Measurements from ENCODE around the gene PBOV1. TPM values are rescaled to one million over a fixed set of nuclear protein-coding genes. Genes with fewer than 3 reads are reported as not detected.

The PBOV1 gene
- total RNA-seq, 2 donors from 2014 or later, result not detected

DNA sequence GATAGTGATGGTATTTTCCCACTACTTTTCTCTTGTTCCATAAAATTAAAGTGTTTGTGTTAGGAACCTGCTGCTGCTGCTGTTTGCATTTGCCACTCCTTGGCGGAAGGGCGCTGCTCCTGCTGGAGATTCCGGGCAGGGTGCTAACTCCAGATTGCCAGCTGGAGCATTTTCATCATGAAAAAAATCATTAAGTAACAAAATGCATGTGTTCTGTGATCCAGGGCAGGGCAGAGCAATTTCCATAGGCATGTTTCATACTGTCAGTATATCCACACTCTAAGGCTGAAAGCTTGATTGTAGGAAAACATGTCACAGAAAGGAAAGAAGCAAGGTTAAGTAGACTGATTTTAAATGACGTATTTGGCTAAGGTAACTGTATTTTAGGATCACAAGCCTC is 24.0 kb downstream of the PBOV1 start:
- Histone ChIP-seq H3K36me3 (no peaks in the 10 kb centered on the region), H3K27me3 (replicated peaks; ENCODE audit: insufficient read depth) (no peaks in the 10 kb centered on the region), H3K9me3 (no peaks in the 10 kb centered on the region), H3K27ac (peak overlapping the region; percentile 2 to 54), H3K4me3 (no peak overlapping the region), H3K4me1 (replicated peaks) (no peaks in the 10 kb centered on the region)
- intact Hi-C loops (cut with DNase I), result no loop called here
- 35% methylated on average over 4 of the region's 4 CpGs for WGBS
- peak; percentile 63 for DNase-seq (ENCODE audit: low spot score)
- peak; percentile 60 for TF ChIP-seq POLR2AphosphoS5 (IDR thresholded peaks at IDR 0.05)
- TF ChIP-seq POLR2A (IDR thresholded peaks at IDR 0.05), result no peak

DNA sequence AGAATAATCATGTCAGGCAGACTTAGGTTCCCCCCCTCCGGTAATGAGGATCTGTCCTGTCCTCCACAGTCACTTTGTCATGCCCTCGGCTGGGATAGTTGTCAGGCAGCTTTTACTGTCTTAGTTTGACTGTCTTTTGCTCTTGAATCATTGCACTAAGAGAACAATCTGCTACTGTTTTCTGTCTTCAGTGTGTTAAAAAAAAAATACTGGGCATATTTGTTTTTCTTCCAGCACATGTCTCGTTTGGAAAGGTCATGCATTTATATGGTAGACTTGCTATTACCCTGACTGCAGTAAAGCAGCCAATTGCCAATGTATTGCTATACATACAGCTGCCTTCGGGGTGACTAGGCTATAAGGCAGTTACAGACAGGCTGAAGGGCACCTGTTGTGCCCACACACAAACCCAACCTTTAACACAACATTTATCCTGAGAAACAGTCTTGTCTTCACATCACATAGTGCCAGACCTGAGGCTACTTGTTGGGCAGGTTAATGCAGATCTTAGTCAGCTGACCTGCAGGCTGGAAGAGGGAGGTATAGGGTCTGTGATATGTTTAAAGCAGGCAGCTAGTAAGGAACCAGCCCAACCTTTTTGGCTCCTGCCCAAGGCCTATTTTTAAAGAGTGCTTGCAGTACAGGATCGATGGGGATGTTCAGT is 29.9 kb downstream of the PBOV1 start:
- WGBS, result 26% methylated on average over 5 of the region's 5 CpGs

GRCh38 chr6:138187156-138187555 is 31.1 kb downstream of the PBOV1 start:
- TF ChIP-seq POLR2A (IDR thresholded peaks at IDR 0.05) (no peak), POLR2AphosphoS5 (IDR thresholded peaks at IDR 0.05) (no peak), CTCF (IDR thresholded peaks at IDR 0.05) (no peak)
- Histone ChIP-seq H3K36me3 (no peaks in the 10 kb centered on the region), H3K27ac (peak overlapping the region; percentile 70 to 79), H3K4me3 (no peak overlapping the region), H3K4me1 (replicated peaks) (peaks cover 17% of the 10 kb centered on the region), H3K9me3 (no peaks in the 10 kb centered on the region), H3K27me3 (replicated peaks; ENCODE audit: insufficient read depth) (no peaks in the 10 kb centered on the region)
- no peak for DNase-seq (ENCODE audit: low spot score)
- WGBS, result 82% methylated on average over 4 of the region's 4 CpGs
- intact Hi-C loops (cut with DNase I), result no loop called here

More for the DNA sequence above, 29.9 kb downstream of the PBOV1 start:
- Histone ChIP-seq H3K27ac (peak overlapping the region; percentile 70 to 79), H3K36me3 (no peaks in the 10 kb centered on the region), H3K9me3 (no peaks in the 10 kb centered on the region), H3K4me3 (no peak overlapping the region), H3K4me1 (replicated peaks) (peaks cover 10% of the 10 kb centered on the region), H3K27me3 (replicated peaks; ENCODE audit: insufficient read depth) (no peaks in the 10 kb centered on the region)
- intact Hi-C loops (cut with DNase I), result no loop called here
- TF ChIP-seq CTCF (IDR thresholded peaks at IDR 0.05) (no peak), POLR2AphosphoS5 (IDR thresholded peaks at IDR 0.05) (peak; percentile 56)
- peak; percentile 63 for DNase-seq (ENCODE audit: low spot score)

- TF ChIP-seq CTCF (IDR thresholded peaks at IDR 0.05) (no peak), POLR2AphosphoS5 (IDR thresholded peaks at IDR 0.05) (no peak), POLR2A (IDR thresholded peaks at IDR 0.05) (no peak)
- Histone ChIP-seq H3K9me3 (no peaks in the 10 kb centered on the region), H3K36me3 (no peaks in the 10 kb centered on the region), H3K4me1 (replicated peaks) (peaks cover 17% of the 10 kb centered on the region), H3K4me3 (no peak overlapping the region), H3K27me3 (replicated peaks; ENCODE audit: insufficient read depth) (no peaks in the 10 kb centered on the region), H3K27ac (peak overlapping the region; percentile 48 to 58)
- intact Hi-C loops (cut with DNase I), result no loop called here
- WGBS, result 71% methylated on average over 3 of the region's 3 CpGs
- no peak for DNase-seq (ENCODE audit: low spot score)
These were observed 34.1 kb downstream of the PBOV1 start for GRCh38 chr6:138184230-138184629.

- no peak for DNase-seq (ENCODE audit: low spot score)
- Histone ChIP-seq H3K27me3 (replicated peaks; ENCODE audit: insufficient read depth) (no peaks in the 10 kb centered on the region), H3K4me1 (replicated peaks) (peaks cover 17% of the 10 kb centered on the region), H3K9me3 (no peaks in the 10 kb centered on the region), H3K4me3 (no peak overlapping the region), H3K36me3 (no peaks in the 10 kb centered on the region), H3K27ac (peak overlapping the region; percentile 58 to 66)
- WGBS, result 89% methylated on average over 4 of the region's 4 CpGs
- TF ChIP-seq POLR2AphosphoS5 (IDR thresholded peaks at IDR 0.05), result no peak
- no peak for TF ChIP-seq CTCF (IDR thresholded peaks at IDR 0.05)
- TF ChIP-seq POLR2A (IDR thresholded peaks at IDR 0.05), result no peak
- intact Hi-C loops (cut with DNase I), result no loop called here
These were observed 34.5 kb downstream of the PBOV1 start for GRCh38 chr6:138183790-138184134.

All from prostate gland (tissue), 2 donors.